Lower lobe of right lung (tissue), 2 donors: ENCODE data around the gene SLCO2B1. TPM values are rescaled to one million over a fixed set of nuclear protein-coding genes. Genes with fewer than 3 reads are reported as not detected.

Experiments used
- ATAC-seq, 2 donors: fragments of 200-7000 bp; cut with Tn5 transposase; one replicate each; pipeline ENCODE4 v1.9.1; 2020 to 2022; ENCODE audit warnings: mild to moderate bottlenecking in 2 of 2, moderate library complexity in 2 of 2
- DNase-seq: peaks from one replicate; pipeline ENCODE4 v3.0.0-alpha.2; 2020
- H3K27ac ChIP-seq: fragments of 200-600 bp; one replicate; pipeline ENCODE4 v1.8.0; 2022
- H3K27me3 ChIP-seq: fragments of 200-600 bp; one replicate; pipeline ENCODE4 v1.8.0; 2022; ENCODE audit warnings: low read depth
- H3K36me3 ChIP-seq: fragments of 200-600 bp; one replicate; pipeline ENCODE4 v1.8.0; 2022; ENCODE audit warnings: mild to moderate bottlenecking
- H3K4me1 ChIP-seq: fragments of 200-600 bp; one replicate; pipeline ENCODE4 v1.8.0; 2022
- H3K4me3 ChIP-seq: fragments of 200-600 bp; one replicate; pipeline ENCODE4 v1.8.0; 2022; ENCODE audit warnings: mild to moderate bottlenecking
- H3K9me3 ChIP-seq: fragments of 200-600 bp; one replicate; pipeline ENCODE4 v1.8.0; 2022
- CTCF ChIP-seq: fragments of 200-600 bp; IDR thresholded peaks from one replicate; pipeline ENCODE4 v1.8.0; 2022; ENCODE audit warnings: antibody characterized with exemption, mild to moderate bottlenecking
- intact Hi-C: fragments of 100-400 bp; cut with DNase I; formaldehyde crosslinking; loops from one replicate; pipeline ENCODE4 v1.11.0; 2022
- total RNA-seq: library from RNA; stranded (reverse); fragmentation: NEBNext Ultra II Directional; extraction: Animal tissue kit (Norgen Biotek cat#: 25700); gene quantifications from one replicate; pipeline ENCODE4 v1.2.1, GENCODE V29; 2021
- donor health status: DM: no; HTN: yes; CAD: no; lungs with severe emphysema.

SLCO2B1 gene
- total RNA-seq, 1 donor from 2014 or later: 332 TPM

- DNase-seq: no peak
- Histone ChIP-seq H3K27me3 (no peaks in the 10 kb centered on the region), H3K27ac (peak overlapping the region; percentile 26), H3K9me3 (no peaks in the 10 kb centered on the region), H3K4me1 (peaks cover 58% of the 10 kb centered on the region), H3K4me3 (peak overlapping the region; percentile 54), H3K36me3 (peaks cover 21% of the 10 kb centered on the region)
- no peak for ATAC-seq
- TF ChIP-seq CTCF: no peak
- intact Hi-C loops: no loop called here
Observed at GRCh38 chr11:75154646-75155569, 4.0 kb downstream of the SLCO2B1 start.

- Histone ChIP-seq H3K9me3 (no peaks in the 10 kb centered on the region), H3K27me3 (no peaks in the 10 kb centered on the region), H3K4me1 (peaks cover 58% of the 10 kb centered on the region), H3K36me3 (peaks cover 21% of the 10 kb centered on the region), H3K4me3 (peak overlapping the region; percentile 23), H3K27ac (peak overlapping the region; percentile 26)
- intact Hi-C loops: no loop called here
- ATAC-seq: no peak
- TF ChIP-seq CTCF: no peak
- no peak for DNase-seq
Observed at GRCh38 chr11:75155570-75156422, 4.9 kb downstream of the SLCO2B1 start.

GRCh38 chr11:75158241-75158640, 7.3 kb downstream of the SLCO2B1 start:
- Histone ChIP-seq H3K27me3 (no peaks in the 10 kb centered on the region), H3K36me3 (peaks cover 26% of the 10 kb centered on the region), H3K9me3 (no peaks in the 10 kb centered on the region), H3K4me3 (no peak overlapping the region), H3K27ac (no peak overlapping the region), H3K4me1 (peaks cover 76% of the 10 kb centered on the region)
- intact Hi-C loops: no loop called here
- no peak for DNase-seq
- no peak for TF ChIP-seq CTCF
- no peak for ATAC-seq

GRCh38 chr11:75158696-75159150, 7.8 kb downstream of the SLCO2B1 start:
- DNase-seq: no peak
- H3K27ac ChIP-seq: peak overlapping the region; percentile 81
- intact Hi-C loops: no loop called here

More at GRCh38 chr11:75158696-75159150, 7.8 kb downstream of the SLCO2B1 start:
- H3K36me3 ChIP-seq: peaks cover 26% of the 10 kb centered on the region
- no peak overlapping the region for H3K4me3 ChIP-seq
- ATAC-seq: no peak
- no peaks in the 10 kb centered on the region for H3K9me3 ChIP-seq
- TF ChIP-seq CTCF: no peak
- H3K4me1 ChIP-seq: peaks cover 76% of the 10 kb centered on the region
- H3K27me3 ChIP-seq: no peaks in the 10 kb centered on the region
